ENCODE data around the gene PARD6B. TPM values are rescaled to one million over a fixed set of nuclear protein-coding genes. Genes with fewer than 3 reads are reported as not detected.

PARD6B gene
- total RNA-seq, 2 donors from 2014 or later, result 5.6 to 6.9 TPM

GRCh38 chr20:50728981-50729874 lies 2.2 kb upstream of the PARD6B start:
- no peaks in the 10 kb centered on the region for H3K36me3 Mint-ChIP-seq
- DNase-seq (ENCODE audit: low spot score in 2 of 2) (no peak), ATAC-seq (no peak)
- no peaks in the 10 kb centered on the region for H3K9me3 Mint-ChIP-seq
- H3K27ac Mint-ChIP-seq, result no peak overlapping the region

GRCh38 chr20:50729901-50730764 lies 1.2 kb upstream of the PARD6B start:
- no peaks in the 10 kb centered on the region for H3K9me3 Mint-ChIP-seq
- ATAC-seq, result no peak
- peak overlapping the region; percentile 75 to 91 for H3K27ac Mint-ChIP-seq
- no peak for DNase-seq (ENCODE audit: low spot score in 2 of 2)
- no peaks in the 10 kb centered on the region for H3K36me3 Mint-ChIP-seq

- no peak for DNase-seq (ENCODE audit: low spot score in 2 of 2)
- Mint-ChIP-seq H3K9me3 (no peaks in the 10 kb centered on the region), H3K36me3 (no peaks in the 10 kb centered on the region), H3K27ac (peak overlapping the region; percentile 75 to 91)
- ATAC-seq, result no peak
These were observed 670 bp upstream of the PARD6B start for GRCh38 chr20:50730765-50731054.

- DNase-seq (ENCODE audit: low spot score in 2 of 2) (no peak), ATAC-seq (no peak)
These were observed 730 bp downstream of the PARD6B start for GRCh38 chr20:50731930-50732690.

DNA sequence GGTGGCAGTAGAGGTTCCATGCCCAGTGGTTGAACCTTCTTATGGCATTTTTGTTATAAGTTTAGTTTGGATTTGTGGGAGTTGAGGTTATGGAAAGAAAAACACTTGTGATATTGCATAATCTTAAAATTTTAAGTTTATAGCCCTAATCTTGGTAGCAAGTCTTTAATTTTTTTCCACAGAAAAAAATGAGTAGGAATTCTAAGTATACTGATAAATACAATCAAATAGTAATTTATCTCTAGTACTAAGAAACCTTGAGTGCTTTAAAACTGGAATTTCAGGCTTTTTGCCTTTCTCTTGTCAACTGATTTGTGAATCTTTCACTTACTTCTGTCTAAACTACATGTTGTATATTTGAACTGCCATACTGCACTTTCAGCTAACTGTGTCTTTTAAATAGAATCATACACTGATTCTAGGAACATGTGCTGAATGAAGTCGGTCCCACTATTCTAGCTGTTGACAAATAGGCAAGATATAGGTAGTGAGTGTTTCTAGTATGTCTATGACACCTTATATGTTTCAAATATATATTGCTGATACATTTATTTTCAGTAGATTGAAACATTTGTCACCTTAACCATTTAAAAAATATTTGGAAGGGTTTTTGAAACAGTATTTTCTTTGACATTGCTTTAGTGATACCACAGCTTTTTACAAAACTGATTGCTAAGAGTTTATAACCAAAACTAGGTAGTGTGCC lies 2.4 kb downstream of the PARD6B start:
- H3K36me3 Mint-ChIP-seq, result no peaks in the 10 kb centered on the region
- H3K9me3 Mint-ChIP-seq, result no peaks in the 10 kb centered on the region
- no peak overlapping the region for H3K27ac Mint-ChIP-seq
- DNase-seq (ENCODE audit: low spot score in 2 of 2), result no peak
- no peak for ATAC-seq

More at GRCh38 chr20:50731930-50732690, 730 bp downstream of the PARD6B start:
- no peaks in the 10 kb centered on the region for H3K36me3 Mint-ChIP-seq
- no peaks in the 10 kb centered on the region for H3K9me3 Mint-ChIP-seq
- peak overlapping the region; percentile 48 to 74 for H3K27ac Mint-ChIP-seq

GRCh38 chr20:50734730-50735679 lies 3.6 kb downstream of the PARD6B start:
- Mint-ChIP-seq H3K36me3 (no peaks in the 10 kb centered on the region), H3K27ac (no peak overlapping the region), H3K9me3 (no peaks in the 10 kb centered on the region)
- no peak for ATAC-seq
- DNase-seq (ENCODE audit: low spot score in 2 of 2), result no peak

DNA sequence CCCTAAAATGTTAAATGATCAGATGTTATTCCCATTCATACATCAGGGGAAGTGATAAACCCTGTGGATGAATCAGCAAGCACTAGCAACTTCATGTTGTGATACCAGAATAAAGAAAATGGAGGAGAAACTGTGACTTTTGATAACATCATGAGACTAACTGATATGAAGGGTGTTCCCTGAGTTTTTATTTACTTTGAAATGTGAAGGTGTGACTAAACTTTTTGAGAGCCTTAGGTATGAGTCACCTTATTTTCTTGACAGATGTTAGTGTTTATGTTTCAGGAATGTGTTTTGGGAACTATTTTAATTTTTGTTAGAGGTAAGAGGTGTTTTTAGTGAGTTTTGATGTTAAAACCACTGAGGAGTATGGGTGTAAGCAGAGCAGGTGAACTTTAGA lies 4.4 kb downstream of the PARD6B start:
- H3K27ac Mint-ChIP-seq, result no peak overlapping the region
- H3K9me3 Mint-ChIP-seq, result no peaks in the 10 kb centered on the region
- no peak for DNase-seq (ENCODE audit: low spot score in 2 of 2)
- no peak for ATAC-seq
- no peaks in the 10 kb centered on the region for H3K36me3 Mint-ChIP-seq

DNA sequence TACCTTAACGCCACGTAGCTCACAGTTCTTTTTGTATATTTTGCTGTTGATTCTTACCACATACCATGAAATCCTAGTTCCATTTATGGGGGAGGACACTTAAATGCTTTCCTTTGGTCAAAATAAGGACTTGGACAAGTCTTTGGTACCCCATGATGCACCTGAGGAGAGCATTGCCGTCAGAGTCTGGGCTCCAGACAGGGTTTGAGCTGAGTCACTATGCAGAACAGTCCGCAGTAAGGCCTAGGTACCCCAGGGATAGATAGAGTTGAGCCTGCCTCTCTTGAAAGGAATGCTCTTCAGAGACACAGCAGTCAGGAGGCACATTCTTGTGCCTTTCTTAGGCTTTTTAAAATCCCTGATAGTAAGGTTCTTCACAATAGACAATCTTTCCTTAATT lies 6.0 kb downstream of the PARD6B start:
- DNase-seq (ENCODE audit: low spot score in 2 of 2) (no peak), ATAC-seq (no peak)
- H3K27ac Mint-ChIP-seq, result no peak overlapping the region
- H3K9me3 Mint-ChIP-seq, result no peaks in the 10 kb centered on the region
- no peaks in the 10 kb centered on the region for H3K36me3 Mint-ChIP-seq

DNA sequence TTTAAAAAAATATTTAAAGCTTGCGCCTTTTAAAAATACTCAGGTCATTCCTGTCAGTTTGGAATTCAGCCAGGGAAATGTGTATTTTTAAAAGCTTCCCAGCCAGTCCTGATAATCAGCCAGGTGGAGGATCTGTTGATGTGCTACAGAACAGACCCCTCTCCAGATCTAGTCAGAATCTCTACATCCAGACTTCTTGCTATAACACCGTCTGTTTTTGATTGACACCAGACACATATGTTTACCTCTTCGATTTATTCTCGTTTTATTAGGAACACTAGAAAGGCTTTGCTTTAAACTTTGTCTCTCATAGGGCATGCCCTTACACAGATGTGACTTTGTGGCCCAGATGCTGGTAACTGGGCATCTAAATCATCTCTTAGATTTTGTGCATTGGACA lies 11.7 kb downstream of the PARD6B start:
- Mint-ChIP-seq H3K36me3 (no peaks in the 10 kb centered on the region), H3K27ac (no peak overlapping the region), H3K9me3 (no peaks in the 10 kb centered on the region)
- DNase-seq (ENCODE audit: low spot score in 2 of 2), result no peak
- ATAC-seq, result no peak

DNA sequence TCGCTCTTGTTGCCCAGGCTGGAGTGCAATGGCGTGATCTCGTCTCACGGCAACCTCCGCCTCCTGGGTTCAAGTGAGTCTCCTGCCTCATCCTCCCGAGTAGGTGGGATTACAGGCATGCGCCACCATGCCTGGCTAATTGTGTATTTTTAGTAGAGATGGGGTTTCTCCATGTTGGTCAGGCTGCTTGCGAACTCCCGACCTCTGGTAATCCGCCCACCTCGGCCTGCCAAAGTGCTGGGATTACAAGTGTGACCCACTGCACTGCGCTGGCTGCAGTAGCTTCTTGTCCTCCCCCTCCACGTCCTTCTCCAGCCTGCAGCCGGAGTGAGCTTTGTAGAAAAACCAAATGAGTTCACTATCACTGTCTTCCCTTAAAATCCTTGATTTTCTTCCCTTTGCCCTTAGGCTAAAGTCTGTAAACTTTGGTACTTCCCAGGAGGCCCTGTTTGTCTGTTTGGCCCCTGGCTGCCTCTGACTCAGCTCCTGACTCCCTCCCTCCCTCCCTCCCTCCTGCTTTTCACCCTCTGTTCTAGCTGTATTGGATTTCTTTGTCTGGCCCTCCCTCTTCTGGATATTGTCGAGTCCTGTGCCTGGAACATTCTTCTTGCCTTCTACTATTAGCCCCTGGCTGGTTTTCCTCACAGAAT lies 12.9 kb downstream of the PARD6B start:
- Mint-ChIP-seq H3K9me3 (no peaks in the 10 kb centered on the region), H3K36me3 (no peaks in the 10 kb centered on the region), H3K27ac (peak overlapping the region; percentile 30 to 90)
- ATAC-seq (no peak), DNase-seq (ENCODE audit: low spot score in 2 of 2) (no peak)

DNA sequence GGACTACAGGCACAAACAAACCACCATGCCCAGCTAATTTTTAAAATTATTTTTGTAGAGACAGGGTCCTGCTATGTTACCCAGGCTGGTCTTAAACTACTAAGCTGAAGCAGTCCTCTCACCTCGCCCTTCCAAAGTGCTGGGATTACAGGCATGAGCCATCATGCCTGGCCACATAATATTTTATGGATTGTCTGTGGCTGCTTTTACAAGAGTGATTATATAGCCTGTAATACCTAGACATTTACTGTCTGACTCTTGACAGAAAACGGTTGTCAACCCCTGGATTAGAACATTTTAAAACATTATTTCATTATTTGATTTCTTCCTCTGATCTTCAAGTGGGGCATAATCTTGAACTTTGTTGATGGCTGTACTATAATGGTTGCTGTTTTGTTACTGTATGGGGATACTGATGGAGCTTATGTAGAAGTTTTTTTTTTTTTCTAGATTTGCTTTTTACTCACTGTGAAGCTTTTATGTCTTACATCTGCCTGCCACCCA lies 14.3 kb downstream of the PARD6B start:
- DNase-seq (ENCODE audit: low spot score in 2 of 2), result no peak
- ATAC-seq, result peak in 1 of 2 donors; percentile 34
- Mint-ChIP-seq H3K27ac (peak overlapping the region; percentile 9 to 52), H3K36me3 (no peaks in the 10 kb centered on the region), H3K9me3 (no peaks in the 10 kb centered on the region)

DNA sequence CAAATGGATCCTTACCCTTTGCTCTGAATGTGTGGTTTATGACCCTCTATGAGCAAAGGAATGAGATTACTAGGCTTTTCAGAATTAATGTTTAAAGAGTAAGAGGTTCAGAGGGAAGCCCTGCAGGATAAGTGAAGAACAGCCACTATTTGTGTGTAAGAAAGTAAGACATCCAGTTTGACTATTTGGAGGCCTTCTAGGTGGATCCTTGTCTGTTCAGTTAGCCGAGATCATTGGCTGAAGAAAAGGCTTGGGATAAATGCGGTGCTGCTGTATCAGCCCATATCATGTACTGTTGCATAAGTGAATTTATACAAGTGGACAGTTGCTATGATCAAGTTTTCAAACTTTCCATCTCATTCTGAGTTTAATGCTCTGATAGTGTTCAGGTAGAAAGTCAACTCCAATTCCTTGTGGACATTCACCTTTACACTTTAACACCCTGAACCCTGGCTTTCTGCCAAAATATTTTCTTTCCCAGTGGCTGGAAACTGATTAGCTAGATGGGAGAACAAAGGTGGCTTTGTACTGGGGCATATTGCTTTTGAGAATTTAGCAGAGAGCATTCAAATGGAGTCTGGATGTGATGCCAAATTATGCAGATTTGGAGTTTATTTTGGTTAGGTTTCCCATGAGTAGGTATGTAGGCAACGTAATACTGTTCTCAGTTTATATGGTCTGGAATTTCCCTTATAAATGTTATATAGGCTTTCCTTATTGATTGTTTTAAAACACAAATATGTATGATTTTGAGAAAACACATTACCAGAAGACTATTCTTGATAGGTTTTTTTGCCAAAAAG lies 15.0 kb downstream of the PARD6B start:
- no peak for DNase-seq (ENCODE audit: low spot score in 2 of 2)
- Mint-ChIP-seq H3K9me3 (no peaks in the 10 kb centered on the region), H3K27ac (peak overlapping the region; percentile 52 to 53), H3K36me3 (no peaks in the 10 kb centered on the region)
- peak; percentile 85 to 98 for ATAC-seq

DNA sequence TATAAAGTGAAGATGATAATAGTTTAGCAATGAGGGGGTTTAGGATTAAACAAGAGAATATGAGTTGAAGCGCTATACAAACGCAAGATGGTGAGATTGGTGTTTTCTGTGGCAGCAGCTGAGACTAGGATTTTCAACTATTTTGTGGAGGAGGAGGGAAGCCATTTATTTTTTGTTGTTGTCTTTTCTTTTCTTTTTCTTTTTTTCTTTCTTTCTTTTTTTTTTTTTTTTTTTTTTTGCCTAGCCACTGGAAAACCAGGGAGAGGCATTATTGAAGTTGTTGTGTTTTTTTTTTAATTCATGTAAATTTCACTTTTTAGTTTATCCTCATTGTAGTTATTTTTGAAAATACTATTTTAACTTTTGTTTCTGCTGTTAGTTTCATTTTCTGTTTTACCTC lies 15.9 kb downstream of the PARD6B start:
- no peak for ATAC-seq
- no peak for DNase-seq (ENCODE audit: low spot score in 2 of 2)
- no peaks in the 10 kb centered on the region for H3K36me3 Mint-ChIP-seq
- H3K9me3 Mint-ChIP-seq, result no peaks in the 10 kb centered on the region
- peak overlapping the region; percentile 3 to 30 for H3K27ac Mint-ChIP-seq

- ATAC-seq (no peak), DNase-seq (ENCODE audit: low spot score in 2 of 2) (no peak)
- Mint-ChIP-seq H3K36me3 (no peaks in the 10 kb centered on the region), H3K27ac (no peak overlapping the region), H3K9me3 (no peaks in the 10 kb centered on the region)
These were observed 18.8 kb downstream of the PARD6B start for GRCh38 chr20:50750145-50750671.

Data from activated naive CD4-positive, alpha-beta T cell treated with anti-CD3 and anti-CD28 coated beads, Interleukin-2, amount 50 U/mL, for 72 hours (primary cell).